Measurements from ENCODE around the gene PEX16.

- no peak for TF ChIP-seq USF1 (IDR thresholded peaks at IDR 0.05)
- no peak for TF ChIP-seq ZBTB7A (IDR thresholded peaks at IDR 0.05; ENCODE audit: low read depth)
- TF ChIP-seq TCF12 (IDR thresholded peaks at IDR 0.05; ENCODE audit: low read depth), result no peak
- no peak for TF ChIP-seq EGR1 (IDR thresholded peaks at IDR 0.05)
- no peak for TF ChIP-seq CEBPB (IDR thresholded peaks at IDR 0.05)
- TF ChIP-seq YY1 (IDR thresholded peaks at IDR 0.05; ENCODE audit: low read depth), result no peak
- TF ChIP-seq, protein P1, sequence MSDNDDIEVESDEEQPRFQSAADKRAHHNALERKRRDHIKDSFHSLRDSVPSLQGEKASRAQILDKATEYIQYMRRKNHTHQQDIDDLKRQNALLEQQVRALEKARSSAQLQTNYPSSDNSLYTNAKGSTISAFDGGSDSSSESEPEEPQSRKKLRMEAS (IDR thresholded peaks at IDR 0.05), result no peak
- no peak for TF ChIP-seq NFIC (IDR thresholded peaks at IDR 0.05)
- no peak for TF ChIP-seq EP300 (IDR thresholded peaks at IDR 0.05; ENCODE audit: borderline replicate concordance)
- no peak for TF ChIP-seq CREB1 (IDR thresholded peaks at IDR 0.05; ENCODE audit: low read depth)
- no peak for TF ChIP-seq TEAD4 (IDR thresholded peaks at IDR 0.05)
- TF ChIP-seq RAD21 (IDR thresholded peaks at IDR 0.05; ENCODE audit: low read depth), result no peak
Observed at GRCh38 chr11:45937916-45938315, 20.2 kb upstream of the PEX16 start.
